ENCODE results near the gene FOS.

The FOS gene

DNA sequence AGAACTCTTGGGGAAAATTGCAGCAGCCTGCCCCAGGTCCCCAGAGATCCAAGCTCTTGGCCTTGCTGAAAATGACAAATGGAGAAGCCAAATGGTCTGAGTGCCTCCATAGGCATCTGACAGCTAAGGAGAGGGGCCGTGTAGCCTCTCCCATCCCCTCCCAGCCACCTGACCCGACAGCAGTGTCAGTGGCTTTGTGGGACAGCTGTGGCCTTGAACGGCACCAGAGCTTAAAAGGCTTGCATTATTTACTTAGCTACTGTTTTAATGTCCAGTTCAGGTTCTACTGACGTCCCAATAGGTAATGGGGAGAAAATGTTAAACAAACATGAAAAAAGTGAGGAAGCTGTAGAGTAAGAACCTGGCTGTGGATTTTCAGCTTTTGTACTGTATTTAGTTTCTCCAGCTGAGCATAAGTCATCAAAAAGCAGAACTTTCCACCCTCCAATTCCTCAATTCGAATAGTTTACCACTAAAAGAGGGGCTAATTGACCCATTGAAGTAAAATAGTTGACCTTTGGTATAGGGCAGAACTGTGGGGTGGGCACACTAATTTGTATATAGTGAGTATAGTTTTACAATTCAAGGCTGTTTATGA, 50.0 kb downstream of the FOS start:
- 82% methylated on average over 5 of the region's 5 CpGs for WGBS
- no peak overlapping the region for H3K4me3 ChIP-seq (ENCODE audit: low read length)
- no peaks in the 10 kb centered on the region for H3K9me3 ChIP-seq (ENCODE audit: insufficient read depth, low read depth, low read length)
- no peak overlapping the region for H3K27ac ChIP-seq (ENCODE audit: low read depth, low read length)
- H3K27me3 ChIP-seq (ENCODE audit: insufficient read depth, low read length), result no peaks in the 10 kb centered on the region
- no peaks in the 10 kb centered on the region for H3K4me1 ChIP-seq (ENCODE audit: insufficient read depth, low read length)
- no peak overlapping the region for H3K9ac ChIP-seq (ENCODE audit: low read depth, low read length)
- no peaks in the 10 kb centered on the region for H3K36me3 ChIP-seq (ENCODE audit: insufficient read depth, low read length)

DNA sequence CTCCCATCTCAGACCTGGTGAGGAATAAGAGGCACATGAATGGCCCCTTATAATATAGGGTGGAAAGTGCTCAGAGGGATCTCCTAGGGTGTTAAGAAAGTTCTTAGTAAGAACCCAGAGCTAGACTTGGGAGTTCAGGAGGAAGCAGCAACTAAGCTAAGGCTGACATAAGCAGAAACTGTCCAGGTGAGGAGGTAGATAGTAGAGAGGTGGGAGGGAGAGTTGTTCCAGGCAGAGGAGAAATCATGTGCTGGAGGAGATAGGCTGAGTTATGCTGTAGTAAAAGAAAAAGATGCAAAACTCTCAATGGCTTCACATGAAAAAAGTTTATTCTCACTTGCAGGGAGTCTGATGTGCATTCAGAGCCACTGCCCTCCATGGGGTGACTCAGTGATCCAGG, 50.7 kb downstream of the FOS start:
- no peaks in the 10 kb centered on the region for H3K27me3 ChIP-seq (ENCODE audit: insufficient read depth, low read length)
- no peak overlapping the region for H3K4me3 ChIP-seq (ENCODE audit: low read length)
- no peaks in the 10 kb centered on the region for H3K36me3 ChIP-seq (ENCODE audit: insufficient read depth, low read length)
- no peak overlapping the region for H3K27ac ChIP-seq (ENCODE audit: low read depth, low read length)
- no peak overlapping the region for H3K9ac ChIP-seq (ENCODE audit: low read depth, low read length)
- H3K9me3 ChIP-seq (ENCODE audit: insufficient read depth, low read depth, low read length), result no peaks in the 10 kb centered on the region
- no peaks in the 10 kb centered on the region for H3K4me1 ChIP-seq (ENCODE audit: insufficient read depth, low read length)

DNA sequence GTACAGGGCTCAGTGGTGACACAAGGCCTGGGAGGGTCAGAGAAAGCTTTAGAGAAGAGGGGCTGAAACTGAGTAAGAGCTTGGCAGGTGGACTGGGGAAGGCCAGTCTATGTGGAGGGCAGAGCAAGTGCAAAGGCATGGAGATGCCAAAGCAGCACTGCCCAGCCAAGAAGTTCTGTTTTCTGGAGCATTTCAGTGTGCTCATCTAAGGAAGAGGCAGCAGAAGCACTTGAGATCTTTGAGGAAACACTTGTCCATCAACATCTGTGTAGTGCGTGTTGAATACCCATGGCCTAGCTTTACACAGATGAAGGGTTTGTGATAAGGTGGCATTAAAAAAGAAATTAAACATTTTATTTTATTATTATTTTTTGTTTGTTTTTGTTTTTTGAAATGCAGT, 52.8 kb downstream of the FOS start:
- no peak overlapping the region for H3K9ac ChIP-seq (ENCODE audit: low read depth, low read length)
- WGBS, result 92% methylated on average over 1 of the region's 1 CpG
- H3K9me3 ChIP-seq (ENCODE audit: insufficient read depth, low read depth, low read length), result no peaks in the 10 kb centered on the region
- H3K27me3 ChIP-seq (ENCODE audit: insufficient read depth, low read length), result no peaks in the 10 kb centered on the region
- no peak overlapping the region for H3K4me3 ChIP-seq (ENCODE audit: low read length)
- H3K36me3 ChIP-seq (ENCODE audit: insufficient read depth, low read length), result no peaks in the 10 kb centered on the region
- no peaks in the 10 kb centered on the region for H3K4me1 ChIP-seq (ENCODE audit: insufficient read depth, low read length)
- H3K27ac ChIP-seq (ENCODE audit: low read depth, low read length), result no peak overlapping the region
